ENCODE results near the gene TTLL11.

Gene TTLL11

GRCh38 chr9:121921444-121921843, 171.7 kb downstream of the TTLL11 start:
- H3K79me2 ChIP-seq (ENCODE audit: control insufficient read depth, low read length) = no peaks in the 10 kb centered on the region
- peaks cover 28% of the 10 kb centered on the region for H3K4me1 ChIP-seq (ENCODE audit: control insufficient read depth, low read length)
- H3K4me3 ChIP-seq (ENCODE audit: low read length) = no peak overlapping the region
- H3K27me3 ChIP-seq (ENCODE audit: control insufficient read depth, low read length) = no peaks in the 10 kb centered on the region
- H3K27ac ChIP-seq (ENCODE audit: low read depth, low read length) = no peak overlapping the region
- no peaks in the 10 kb centered on the region for H3K36me3 ChIP-seq (ENCODE audit: control insufficient read depth, low read length)
- H3K4me2 ChIP-seq (ENCODE audit: low read length) = no peak overlapping the region
- TF ChIP-seq EZH2phosphoT487 (IDR thresholded peaks at IDR 0.05; ENCODE audit: borderline replicate concordance, low read length) (no peak), CTCF (IDR thresholded peaks at IDR 0.05; ENCODE audit: low read depth, low read length, poor library complexity, severe bottlenecking) (no peak)
- no peaks in the 10 kb centered on the region for H3F3A ChIP-seq (ENCODE audit: control insufficient read depth, insufficient read depth)
- H3K9me3 ChIP-seq (ENCODE audit: control insufficient read depth, insufficient read depth, low read length) = no peaks in the 10 kb centered on the region
- H3K9me2 ChIP-seq (replicated peaks; ENCODE audit: control insufficient read depth, low read length) = no peaks in the 10 kb centered on the region
- H4K20me1 ChIP-seq (ENCODE audit: control insufficient read depth, insufficient read depth, low read depth, low read length) = no peaks in the 10 kb centered on the region

- H3K9me2 ChIP-seq (replicated peaks; ENCODE audit: control insufficient read depth, low read length) = no peaks in the 10 kb centered on the region
Observed at GRCh38 chr9:121917375-121918335, 175.5 kb downstream of the TTLL11 start.

GRCh38 chr9:121915304-121915625, 177.8 kb downstream of the TTLL11 start:
- no peaks in the 10 kb centered on the region for H3K36me3 ChIP-seq (ENCODE audit: control insufficient read depth, low read length)
- H3K4me3 ChIP-seq (ENCODE audit: low read length) = no peak overlapping the region
- no peak for TF ChIP-seq EZH2phosphoT487 (IDR thresholded peaks at IDR 0.05; ENCODE audit: borderline replicate concordance, low read length)
- no peak for TF ChIP-seq CTCF (IDR thresholded peaks at IDR 0.05; ENCODE audit: low read depth, low read length, poor library complexity, severe bottlenecking)
- no peaks in the 10 kb centered on the region for H3K9me2 ChIP-seq (replicated peaks; ENCODE audit: control insufficient read depth, low read length)
- no peaks in the 10 kb centered on the region for H3K79me2 ChIP-seq (ENCODE audit: control insufficient read depth, low read length)
- H3K4me1 ChIP-seq (ENCODE audit: control insufficient read depth, low read length) = peaks cover 20% of the 10 kb centered on the region
- H3K9me3 ChIP-seq (ENCODE audit: control insufficient read depth, insufficient read depth, low read length) = no peaks in the 10 kb centered on the region
- no peaks in the 10 kb centered on the region for H4K20me1 ChIP-seq (ENCODE audit: control insufficient read depth, insufficient read depth, low read depth, low read length)
- H3K27ac ChIP-seq (ENCODE audit: low read depth, low read length) = no peak overlapping the region
- H3K27me3 ChIP-seq (ENCODE audit: control insufficient read depth, low read length) = no peaks in the 10 kb centered on the region
- H3K4me2 ChIP-seq (ENCODE audit: low read length) = peak overlapping the region; percentile 32
- no peaks in the 10 kb centered on the region for H3F3A ChIP-seq (ENCODE audit: control insufficient read depth, insufficient read depth)

More at GRCh38 chr9:121917375-121918335, 175.5 kb downstream of the TTLL11 start:
- Histone ChIP-seq H4K20me1 (ENCODE audit: control insufficient read depth, insufficient read depth, low read depth, low read length) (no peaks in the 10 kb centered on the region), H3K27ac (ENCODE audit: low read depth, low read length) (no peak overlapping the region), H3K9me3 (ENCODE audit: control insufficient read depth, insufficient read depth, low read length) (no peaks in the 10 kb centered on the region), H3K4me3 (ENCODE audit: low read length) (no peak overlapping the region), H3K79me2 (ENCODE audit: control insufficient read depth, low read length) (no peaks in the 10 kb centered on the region), H3F3A (ENCODE audit: control insufficient read depth, insufficient read depth) (no peaks in the 10 kb centered on the region), H3K27me3 (ENCODE audit: control insufficient read depth, low read length) (no peaks in the 10 kb centered on the region), H3K4me2 (ENCODE audit: low read length) (no peak overlapping the region), H3K4me1 (ENCODE audit: control insufficient read depth, low read length) (peaks cover 36% of the 10 kb centered on the region), H3K36me3 (ENCODE audit: control insufficient read depth, low read length) (no peaks in the 10 kb centered on the region)
- TF ChIP-seq CTCF (IDR thresholded peaks at IDR 0.05; ENCODE audit: low read depth, low read length, poor library complexity, severe bottlenecking) (no peak), EZH2phosphoT487 (IDR thresholded peaks at IDR 0.05; ENCODE audit: borderline replicate concordance, low read length) (no peak)

All from DOHH2 (cell line).